AG04449 (cell line): ENCODE results near the gene NCOA7.
A peak's percentile ranks its signal among the peaks of the same experiment; 100 is the strongest.

Experiments
- CTCF ChIA-PET: fragments of 350-600 bp; formaldehyde crosslinking; extraction: SDS; loops from one replicate; lab custom pipeline; 2021; ENCODE audit warnings: antibody characterized with exemption; lab: Yijun Ruan, JAX
- POLR2A ChIA-PET: fragments of 400-600, 350-600 bp; formaldehyde crosslinking; extraction: SDS; loops from one replicate; lab custom pipeline; 2020; ENCODE audit warnings: antibody characterized with exemption, inconsistent platforms; lab: Yijun Ruan, JAX
- DNase-seq: peaks from one replicate; pipeline ENCODE4 v3.0.0-alpha.2; 2010; ENCODE audit warnings: low read depth, low spot score
- H3K4me3 ChIP-seq: 2 replicates; pipeline ENCODE4 v1.5.1; 2011; ENCODE audit warnings: low read depth, mild to moderate bottlenecking, control low read depth, low read length
- CTCF ChIP-seq: IDR thresholded peaks from one replicate; pipeline ENCODE4 v1.5.1; 2011; ENCODE audit warnings: mild to moderate bottlenecking, moderate library complexity, low read length, control low read depth, inconsistent platforms; ENCODE audit not compliant: insufficient read depth; ENCODE audit errors: missing control alignments

The NCOA7 gene

GRCh38 chr6:125749173-125749864, 41.4 kb upstream of the NCOA7 start, which contains the start of gene HEY2:
Gene HEY2 (plus strand): TSS chr6:125749632. CDS start chr6:125749777, 145 bp downstream.
- CTCF ChIA-PET, result interaction anchor here (1.4 to 24.4 kb wide), 3 partner anchors 16 to 437 kb away, joined by 3 to 488 read pairs (median 3); no protein-coding TSS in a partner anchor
- H3K4me3 ChIP-seq, result peak within 1 kb of the TSS; percentile 61
- no peak for DNase-seq
- TF ChIP-seq CTCF, result peak; percentile 9
- POLR2A ChIA-PET, result no interaction called here

GRCh38 chr6:125749865-125750691, 40.7 kb upstream of the NCOA7 start:
- POLR2A ChIA-PET, result no interaction called here
- CTCF ChIA-PET, result interaction anchor here (1.3 to 24.4 kb wide), 4 partner anchors 9 to 437 kb away, joined by 3 to 488 read pairs (median 4); no protein-coding TSS in a partner anchor
- no peak for TF ChIP-seq CTCF
- peak overlapping the region; percentile 61 for H3K4me3 ChIP-seq
- no peak for DNase-seq

- TF ChIP-seq CTCF, result no peak
- ChIA-PET CTCF (interaction anchor here (1.0 to 24.4 kb wide), 5 partner anchors 9 to 438 kb away, joined by 4 to 488 read pairs (median 5); no protein-coding TSS in a partner anchor), POLR2A (no interaction called here)
- no peak for DNase-seq
- no peak overlapping the region for H3K4me3 ChIP-seq
These were observed 39.9 kb upstream of the NCOA7 start for GRCh38 chr6:125750692-125751333.

GRCh38 chr6:125751334-125751916, 39.3 kb upstream of the NCOA7 start:
- H3K4me3 ChIP-seq, result no peak overlapping the region
- POLR2A ChIA-PET, result no interaction called here
- TF ChIP-seq CTCF, result no peak
- no peak for DNase-seq
- CTCF ChIA-PET, result interaction anchor here (0.8 to 24.4 kb wide), 7 partner anchors 8 to 893 kb away, joined by 3 to 488 read pairs (median 4); no protein-coding TSS in a partner anchor

GRCh38 chr6:125752773-125753172, 38.0 kb upstream of the NCOA7 start:
- H3K4me3 ChIP-seq, result no peak overlapping the region
- TF ChIP-seq CTCF, result no peak
- CTCF ChIA-PET, result interaction anchor here (0.6 to 24.4 kb wide), 6 partner anchors 11 to 440 kb away, joined by 3 to 488 read pairs (median 8); no protein-coding TSS in a partner anchor
- no peak for DNase-seq
- POLR2A ChIA-PET, result no interaction called here
